Stimulated activated CD8-positive, alpha-beta memory T cell treated with anti-CD3 and anti-CD28 coated beads, Interleukin-12 subunit alpha, Interleukin-12 subunit beta, amount 100 ng/mL, for 4 hours (primary cell): ENCODE data around the gene FAU.

Source experiments
- DNase-seq: peaks from one replicate; pipeline ENCODE4 v3.0.0-alpha.2; 2020; ENCODE audit warnings: low read depth

The FAU gene

GRCh38 chr11:65078151-65078550 is 43.8 kb downstream of the FAU start:
- peak; percentile 46 for DNase-seq

GRCh38 chr11:65077451-65077850 is 44.5 kb downstream of the FAU start:
- DNase-seq: no peak

- no peak for DNase-seq
These were observed 49.3 kb downstream of the FAU start for GRCh38 chr11:65072631-65072966.

GRCh38 chr11:65071907-65072630 is 49.9 kb downstream of the FAU start:
- no peak for DNase-seq
